Measurements from ENCODE around the gene PARPBP.
A peak's percentile ranks its signal among the peaks of the same experiment; 100 is the strongest.
"Not testable (repeated sequence)": the region's sequence is repeated elsewhere in the genome, so short reads cannot be mapped to it uniquely, and the experiment has no call there.

The PARPBP gene

GRCh38 chr12:102119674-102120563, at the start of gene PARPBP, which contains the start of gene NUP37:
Gene PARPBP (plus strand): TSS chr12:102120183. CDS start chr12:102123889, 3,706 bp downstream.
Gene NUP37 (minus strand): TSS chr12:102120114. CDS start chr12:102118518, 1,596 bp downstream.
- peak; percentile 92 for DNase-seq (ENCODE audit: low spot score)

GRCh38 chr12:102072092-102072491, 47.9 kb upstream of the PARPBP start:
- not testable (repeated sequence) for DNase-seq (ENCODE audit: low spot score)

- no peak for DNase-seq (ENCODE audit: low spot score)
Observed at GRCh38 chr12:102080842-102081241, 39.1 kb upstream of the PARPBP start.

- DNase-seq (ENCODE audit: low spot score): not testable (repeated sequence)
Observed at GRCh38 chr12:102089228-102089835, 30.7 kb upstream of the PARPBP start.

- DNase-seq (ENCODE audit: low spot score): no peak
Observed at GRCh38 chr12:102093319-102093718, 26.7 kb upstream of the PARPBP start.

GRCh38 chr12:102095677-102096263, 24.2 kb upstream of the PARPBP start:
- no peak for DNase-seq (ENCODE audit: low spot score)

- DNase-seq (ENCODE audit: low spot score): no peak
Observed at GRCh38 chr12:102096855-102097254, 23.1 kb upstream of the PARPBP start.

- no peak for DNase-seq (ENCODE audit: low spot score)
Observed at GRCh38 chr12:102106905-102107304, 13.1 kb upstream of the PARPBP start.

GRCh38 chr12:102107970-102108369, 12.0 kb upstream of the PARPBP start:
- DNase-seq (ENCODE audit: low spot score): no peak

GRCh38 chr12:102110782-102111181, 9.2 kb upstream of the PARPBP start:
- no peak for DNase-seq (ENCODE audit: low spot score)

- no peak for DNase-seq (ENCODE audit: low spot score)
Observed at GRCh38 chr12:102114212-102114611, 5.8 kb upstream of the PARPBP start.

GRCh38 chr12:102116392-102116791, 3.6 kb upstream of the PARPBP start:
- DNase-seq (ENCODE audit: low spot score): no peak

- DNase-seq (ENCODE audit: low spot score): no peak
Observed at GRCh38 chr12:102118874-102119273, 1.1 kb upstream of the PARPBP start.

GRCh38 chr12:102120564-102120873, 536 bp downstream of the PARPBP start:
- peak; percentile 3 for DNase-seq (ENCODE audit: low spot score)

GRCh38 chr12:102120886-102121285, 903 bp downstream of the PARPBP start:
- DNase-seq (ENCODE audit: low spot score): peak; percentile 7

GRCh38 chr12:102121328-102121727, 1.3 kb downstream of the PARPBP start:
- not testable (repeated sequence) for DNase-seq (ENCODE audit: low spot score)

- not testable (repeated sequence) for DNase-seq (ENCODE audit: low spot score)
Observed at GRCh38 chr12:102130720-102131119, 10.7 kb downstream of the PARPBP start.

GRCh38 chr12:102131442-102131841, 11.5 kb downstream of the PARPBP start:
- not testable (repeated sequence) for DNase-seq (ENCODE audit: low spot score)

GRCh38 chr12:102137619-102138018, 17.6 kb downstream of the PARPBP start:
- not testable (repeated sequence) for DNase-seq (ENCODE audit: low spot score)

- not testable (repeated sequence) for DNase-seq (ENCODE audit: low spot score)
Observed at GRCh38 chr12:102142866-102143373, 22.9 kb downstream of the PARPBP start.

- no peak for DNase-seq (ENCODE audit: low spot score)
Observed at GRCh38 chr12:102144221-102144620, 24.2 kb downstream of the PARPBP start.

- DNase-seq (ENCODE audit: low spot score): not testable (repeated sequence)
Observed at GRCh38 chr12:102147062-102147587, 27.1 kb downstream of the PARPBP start.

Data from germinal center (tissue), 1 donor.